ENCODE data around the gene MAPK13.

- TF ChIP-seq, protein P1, sequence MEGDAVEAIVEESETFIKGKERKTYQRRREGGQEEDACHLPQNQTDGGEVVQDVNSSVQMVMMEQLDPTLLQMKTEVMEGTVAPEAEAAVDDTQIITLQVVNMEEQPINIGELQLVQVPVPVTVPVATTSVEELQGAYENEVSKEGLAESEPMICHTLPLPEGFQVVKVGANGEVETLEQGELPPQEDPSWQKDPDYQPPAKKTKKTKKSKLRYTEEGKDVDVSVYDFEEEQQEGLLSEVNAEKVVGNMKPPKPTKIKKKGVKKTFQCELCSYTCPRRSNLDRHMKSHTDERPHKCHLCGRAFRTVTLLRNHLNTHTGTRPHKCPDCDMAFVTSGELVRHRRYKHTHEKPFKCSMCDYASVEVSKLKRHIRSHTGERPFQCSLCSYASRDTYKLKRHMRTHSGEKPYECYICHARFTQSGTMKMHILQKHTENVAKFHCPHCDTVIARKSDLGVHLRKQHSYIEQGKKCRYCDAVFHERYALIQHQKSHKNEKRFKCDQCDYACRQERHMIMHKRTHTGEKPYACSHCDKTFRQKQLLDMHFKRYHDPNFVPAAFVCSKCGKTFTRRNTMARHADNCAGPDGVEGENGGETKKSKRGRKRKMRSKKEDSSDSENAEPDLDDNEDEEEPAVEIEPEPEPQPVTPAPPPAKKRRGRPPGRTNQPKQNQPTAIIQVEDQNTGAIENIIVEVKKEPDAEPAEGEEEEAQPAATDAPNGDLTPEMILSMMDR (conservative IDR thresholded peaks at IDR 0.05; ENCODE audit: low read depth, low read length): no peak
- no peak for TF ChIP-seq EZH2 (IDR thresholded peaks at IDR 0.05; ENCODE audit: borderline replicate concordance, low read depth, low read length, poor library complexity, severe bottlenecking)
These were observed 17.3 kb upstream of the MAPK13 start for GRCh38 chr6:36113049-36113448.
